Left hindlimb (tissue), 1 donor: ENCODE results near the gene MYOM3.

Experiments used
- DNase-seq: peaks from one replicate; pipeline ENCODE4 v3.0.0-alpha.2; 2018

MYOM3 gene

DNA sequence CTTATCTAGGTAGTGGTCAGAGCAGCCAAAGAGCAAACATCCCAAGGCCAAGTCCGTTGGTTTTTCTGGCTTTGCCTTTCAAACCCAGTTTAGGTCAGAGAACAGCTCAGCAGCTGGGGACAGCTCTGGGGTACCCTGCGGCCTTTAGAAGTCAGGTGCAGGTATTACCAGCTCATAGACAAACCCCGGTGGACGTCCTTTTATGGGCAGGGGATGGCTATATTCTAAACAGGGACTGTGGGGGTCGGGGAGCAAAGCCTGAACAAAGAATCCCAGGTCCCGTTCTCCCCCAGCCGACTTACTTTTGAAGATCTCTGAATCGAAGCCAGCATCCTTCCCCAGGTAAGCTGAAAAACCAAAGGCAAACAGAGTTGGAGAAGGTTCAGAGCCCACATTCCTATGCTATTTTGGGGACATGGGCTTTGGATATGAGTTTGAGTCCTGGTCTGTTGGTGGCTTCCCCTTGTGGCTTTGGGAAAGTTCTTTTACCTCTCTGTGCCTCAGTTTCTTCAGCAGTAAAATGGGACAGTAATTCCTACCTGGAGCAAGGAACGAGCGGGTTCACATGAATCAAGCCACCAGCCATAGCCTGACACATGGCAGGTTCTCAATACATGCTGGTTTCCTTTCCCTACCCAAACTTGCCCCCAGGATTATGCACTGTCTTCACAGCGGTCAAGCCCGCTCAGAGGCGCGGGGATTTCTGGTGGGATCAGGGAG lies 16.6 kb downstream of the MYOM3 start:
- no peak for DNase-seq

DNA sequence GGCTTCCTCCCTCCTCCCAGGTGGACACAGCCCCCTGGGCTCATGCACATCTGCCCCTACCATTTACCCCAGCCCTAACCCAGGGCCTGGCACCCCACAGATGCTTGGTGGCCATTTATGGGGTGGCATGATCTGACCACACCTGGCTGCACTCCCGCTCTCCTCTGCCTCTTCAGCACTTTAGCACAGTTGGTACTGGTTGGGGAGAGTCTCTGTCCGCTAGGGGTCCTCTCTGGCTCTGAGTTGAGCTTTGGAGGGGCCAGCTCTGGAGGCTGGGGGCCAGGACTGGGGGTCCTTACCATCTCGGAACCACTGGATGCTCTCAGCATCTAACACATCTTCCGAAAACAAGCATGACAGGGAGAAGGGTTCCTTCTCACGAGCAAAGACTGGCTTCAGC lies 17.4 kb downstream of the MYOM3 start:
- DNase-seq = no peak

DNA sequence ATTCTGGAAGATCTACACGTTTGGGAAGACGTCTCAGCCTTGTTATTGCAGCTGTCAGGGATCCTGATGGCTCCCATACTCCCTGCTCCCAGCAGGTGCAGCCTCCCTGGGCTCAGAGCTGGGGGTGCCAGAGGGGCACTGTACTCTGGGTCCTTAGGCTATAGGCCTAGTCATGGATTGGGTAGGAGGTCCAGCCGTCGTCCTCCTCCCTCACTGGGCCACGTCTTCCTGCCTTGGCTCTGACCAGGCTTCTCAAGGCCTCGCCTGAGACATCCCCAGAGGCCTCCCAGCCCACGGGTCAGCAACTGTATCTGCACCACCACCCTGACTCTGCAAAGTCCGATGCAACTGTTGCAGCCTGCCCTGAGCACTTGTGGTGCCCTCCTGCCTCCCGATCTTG lies 18.2 kb downstream of the MYOM3 start:
- DNase-seq = no peak

DNA sequence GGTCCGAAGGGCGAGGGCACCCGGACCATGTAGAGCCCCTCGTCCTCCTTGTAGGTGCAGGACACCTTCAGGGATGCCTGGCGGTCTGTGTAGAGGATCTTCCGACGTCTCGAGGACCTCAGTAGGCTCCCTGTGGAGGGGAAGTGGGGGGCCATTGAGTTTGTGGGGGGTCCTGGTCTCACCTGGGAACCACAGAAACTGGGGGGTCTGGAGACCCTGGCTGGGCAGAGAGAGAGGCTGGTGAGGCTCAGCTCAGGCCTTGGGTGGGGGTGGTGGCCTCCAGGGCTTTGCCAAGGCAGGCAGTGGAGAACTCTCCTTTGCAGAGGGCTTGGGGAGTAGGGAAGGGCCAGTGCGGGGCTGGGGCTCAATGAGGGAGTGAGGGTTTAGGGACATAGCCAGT lies 19.0 kb downstream of the MYOM3 start:
- DNase-seq = no peak

DNA sequence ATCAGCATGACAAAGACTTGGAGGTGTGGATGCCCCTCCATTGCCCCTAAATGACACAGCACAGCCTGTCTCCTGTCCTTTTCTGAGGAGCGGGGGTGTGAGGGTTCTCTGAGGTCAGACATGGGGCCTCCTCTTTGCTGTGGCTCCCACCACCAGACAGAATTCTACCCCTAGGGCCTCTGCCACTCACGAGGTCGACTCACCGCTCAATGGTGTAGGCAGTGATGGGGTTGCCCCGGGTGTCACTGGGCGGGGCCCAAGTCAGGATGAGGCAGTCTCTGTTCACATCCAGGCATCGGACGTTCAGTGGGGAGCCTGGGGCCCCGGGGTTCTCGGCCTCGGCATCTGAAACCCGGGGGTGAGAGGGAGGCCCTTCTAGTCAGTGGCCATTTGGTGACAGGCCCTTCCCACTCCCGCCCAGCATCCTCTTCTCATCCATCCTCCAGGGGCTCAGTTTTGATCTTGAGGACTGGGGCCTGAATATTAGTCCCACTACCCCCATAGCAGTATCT lies 19.9 kb downstream of the MYOM3 start:
- DNase-seq = no peak

DNA sequence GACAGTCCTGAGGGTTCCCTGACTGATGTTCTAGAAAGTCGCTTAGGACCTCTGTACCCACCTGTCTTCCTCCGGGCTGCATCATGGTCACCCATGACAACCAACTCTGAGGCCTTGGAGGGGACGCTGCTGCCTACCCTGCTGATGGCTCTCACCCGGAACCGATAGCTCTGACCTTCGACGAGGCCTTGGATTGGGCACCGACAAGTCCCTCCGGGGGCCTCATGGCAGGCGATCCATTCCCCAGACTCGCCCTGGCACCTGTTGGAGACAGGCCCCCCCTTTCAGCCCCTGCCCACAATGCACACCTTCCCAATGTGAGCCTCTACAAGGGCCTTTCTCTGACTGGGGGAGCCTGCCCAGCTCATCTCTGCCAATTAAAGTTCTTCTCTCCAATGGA lies 21.2 kb downstream of the MYOM3 start:
- no peak for DNase-seq

DNA sequence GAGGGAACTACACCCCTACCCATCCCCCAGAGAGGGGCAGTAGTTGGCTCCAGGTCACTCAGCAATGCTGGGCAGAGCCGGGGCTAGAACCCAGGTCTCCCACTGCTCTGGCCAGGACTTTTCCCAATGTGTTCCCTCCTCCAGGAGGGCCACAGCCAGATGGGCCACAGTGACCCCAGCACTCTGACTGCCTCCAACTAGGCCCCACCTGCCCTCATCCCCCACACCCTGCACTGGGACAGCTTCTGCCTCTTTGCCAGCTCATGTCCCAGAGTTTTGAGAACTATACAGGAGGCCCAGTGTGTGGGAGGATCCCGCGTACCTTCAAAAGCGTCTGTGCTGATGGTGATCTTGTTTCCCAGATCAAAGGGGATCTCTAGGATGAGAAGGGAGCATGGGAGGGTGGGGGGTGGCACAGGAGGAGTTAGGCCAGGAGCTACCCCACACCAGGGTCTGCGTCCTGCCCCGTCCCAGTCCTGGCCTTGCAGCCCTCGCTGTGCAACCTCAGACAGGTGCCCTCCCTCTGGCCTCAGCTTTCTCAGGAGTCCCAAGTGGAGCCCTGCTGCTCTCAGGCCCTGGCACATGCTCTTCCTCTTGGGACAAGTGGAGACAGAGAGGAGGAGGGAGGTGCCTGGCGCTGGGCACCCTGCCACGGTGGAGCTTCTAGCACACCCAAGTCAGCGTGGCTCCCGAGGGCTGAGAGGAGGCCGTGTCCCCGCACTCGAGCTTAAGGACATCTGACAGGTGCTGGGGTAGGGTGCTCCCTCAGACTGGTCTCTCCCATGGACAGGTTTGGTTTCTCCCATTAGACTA lies 22.0 kb downstream of the MYOM3 start:
- DNase-seq = no peak

DNA sequence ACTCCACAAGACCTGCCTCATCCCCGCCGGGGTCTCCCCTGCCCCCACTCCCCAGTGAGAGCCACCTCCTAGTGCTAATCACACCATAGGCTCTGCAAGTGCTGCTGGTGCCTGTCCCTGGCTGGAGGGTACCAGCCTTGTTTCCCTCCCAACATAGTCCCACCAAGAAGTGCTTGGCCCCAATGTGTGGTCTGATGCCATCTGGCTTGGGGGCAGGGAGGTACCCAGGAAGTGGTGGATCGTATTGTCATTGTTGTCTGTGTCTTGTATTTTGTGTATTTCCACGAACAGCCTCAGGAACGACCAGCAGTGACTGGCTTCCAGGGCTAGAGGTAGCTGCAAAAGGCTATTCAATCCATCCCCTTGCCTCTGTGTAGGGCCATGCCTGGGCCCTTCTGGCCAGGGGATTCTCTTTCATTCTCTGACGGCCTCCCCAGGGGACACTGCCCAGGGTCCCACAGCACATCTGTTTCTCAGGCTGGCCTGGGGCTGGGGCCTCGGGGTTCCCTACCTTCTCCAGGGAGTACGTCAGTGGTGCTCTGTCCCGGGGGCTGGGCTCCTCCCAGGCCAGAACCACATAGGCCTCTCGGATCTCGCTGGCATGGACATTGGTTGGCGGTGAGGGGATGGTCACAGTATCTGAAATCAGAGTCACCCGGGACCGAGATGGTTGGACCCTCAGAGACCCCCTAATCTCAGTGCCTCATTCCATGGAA lies 22.8 kb downstream of the MYOM3 start:
- no peak for DNase-seq

DNA sequence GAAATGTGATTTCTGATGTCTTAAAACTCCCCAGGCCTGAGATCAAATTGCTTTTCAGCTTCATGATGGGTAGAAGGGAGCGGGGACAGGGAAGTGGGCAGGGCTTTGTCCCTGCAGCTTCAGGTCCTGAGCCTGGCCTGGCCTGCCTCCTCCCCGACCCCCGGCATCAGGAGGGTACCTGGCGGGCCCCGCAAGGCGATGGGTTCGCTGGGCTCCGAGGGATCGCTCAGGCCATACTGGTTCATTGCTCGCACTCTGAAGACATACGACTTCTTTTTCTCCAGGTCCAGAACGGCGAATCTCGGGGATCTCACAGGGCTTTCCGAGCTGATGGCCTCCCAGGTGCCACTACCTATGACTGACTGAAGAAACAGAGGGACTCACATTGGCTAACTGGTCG lies 25.5 kb downstream of the MYOM3 start:
- no peak for DNase-seq

DNA sequence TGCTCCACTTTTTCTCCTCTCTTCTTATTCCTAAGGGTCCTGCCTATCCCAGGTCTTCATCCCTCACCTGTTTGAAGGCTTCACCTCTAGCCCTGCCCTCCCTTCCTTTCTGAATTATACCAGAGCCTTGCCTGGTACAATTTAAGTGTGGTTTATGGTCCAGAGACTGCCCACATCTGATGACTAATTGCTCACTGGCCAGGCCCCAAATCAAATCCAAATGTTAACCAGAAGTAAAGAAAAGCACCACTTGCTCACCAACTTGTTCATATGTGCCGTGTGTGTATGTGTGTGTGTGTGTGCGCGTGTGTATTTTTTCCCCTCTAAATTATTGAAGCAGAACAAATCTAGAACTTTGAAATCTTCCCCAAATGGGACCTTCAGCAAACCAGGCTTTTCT lies 26.4 kb downstream of the MYOM3 start:
- no peak for DNase-seq

DNA sequence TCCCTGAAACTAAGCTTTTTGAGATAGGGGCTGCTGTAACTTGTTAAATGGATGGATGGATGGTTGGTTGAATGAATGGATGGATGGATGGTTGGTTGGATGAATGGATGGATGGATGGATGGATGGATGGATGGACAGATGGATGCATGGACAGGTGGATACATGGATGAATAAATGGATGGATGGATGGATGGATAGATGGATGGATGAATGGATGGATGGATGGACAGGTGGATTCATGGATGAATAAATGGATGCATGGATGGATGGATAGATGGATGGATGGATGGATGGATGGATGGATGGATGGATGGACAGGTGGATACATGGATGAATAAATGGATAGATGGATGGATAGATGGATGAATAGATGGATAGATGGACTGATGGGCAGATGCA lies 26.9 kb downstream of the MYOM3 start:
- DNase-seq = no peak

DNA sequence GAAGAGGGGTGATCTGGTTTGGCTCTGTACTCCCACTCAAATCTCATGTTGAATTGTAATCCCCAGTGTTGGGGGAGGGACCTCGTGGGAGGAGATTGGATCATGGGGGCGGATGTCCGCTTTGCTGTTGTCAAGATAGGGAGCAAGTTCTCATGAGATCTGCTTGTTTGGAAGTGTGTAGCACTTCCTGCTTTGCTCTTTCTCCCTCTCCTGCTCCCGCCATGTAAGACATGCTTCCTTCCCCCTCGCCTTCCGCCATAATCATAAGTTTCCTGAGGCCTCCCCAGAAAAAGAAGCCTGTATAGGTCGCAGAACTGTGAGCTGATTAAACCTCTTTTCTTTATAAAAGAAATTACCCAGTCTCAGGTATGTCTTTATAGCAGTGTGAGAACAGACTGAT lies 27.9 kb downstream of the MYOM3 start:
- DNase-seq = no peak

DNA sequence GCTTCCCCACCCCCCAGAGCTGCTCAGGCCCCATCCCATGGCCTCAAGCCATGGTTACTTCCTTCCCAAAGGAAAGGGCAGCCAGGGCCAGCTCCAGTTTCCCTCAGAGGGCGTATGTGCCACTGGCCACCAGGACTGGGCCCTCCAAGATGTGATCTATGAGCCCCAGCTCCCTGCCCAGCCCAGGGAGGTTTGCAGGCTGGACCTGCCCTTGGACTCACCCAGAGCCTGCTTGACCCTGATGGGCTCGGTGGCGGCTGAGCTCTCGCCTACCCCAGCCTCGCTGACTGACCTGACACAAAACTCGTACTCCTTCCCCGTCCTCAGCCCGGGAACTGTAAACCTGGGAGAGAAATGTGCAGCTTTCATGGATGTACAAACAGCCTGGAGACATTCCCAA lies 29.6 kb downstream of the MYOM3 start:
- DNase-seq = no peak

DNA sequence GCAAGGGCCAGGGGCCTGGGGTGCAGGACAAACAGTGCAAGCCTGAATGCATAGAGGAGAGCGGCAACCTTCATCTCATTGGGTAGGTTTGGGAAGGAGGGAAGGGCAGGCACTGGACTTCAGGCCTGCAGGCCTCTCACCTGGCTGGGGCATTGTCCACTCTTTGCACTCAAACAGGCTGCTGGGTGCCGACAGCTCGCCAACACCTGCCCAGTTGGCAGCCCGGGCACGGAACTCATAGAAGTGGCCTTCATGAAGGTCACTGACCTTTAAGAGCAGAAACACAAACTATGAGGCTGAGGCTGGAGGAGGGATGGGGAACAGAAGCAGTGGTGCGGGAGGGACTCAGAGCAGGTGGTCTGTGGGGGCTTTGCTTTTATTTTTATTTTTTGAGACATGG lies 30.7 kb downstream of the MYOM3 start:
- DNase-seq = no peak

DNA sequence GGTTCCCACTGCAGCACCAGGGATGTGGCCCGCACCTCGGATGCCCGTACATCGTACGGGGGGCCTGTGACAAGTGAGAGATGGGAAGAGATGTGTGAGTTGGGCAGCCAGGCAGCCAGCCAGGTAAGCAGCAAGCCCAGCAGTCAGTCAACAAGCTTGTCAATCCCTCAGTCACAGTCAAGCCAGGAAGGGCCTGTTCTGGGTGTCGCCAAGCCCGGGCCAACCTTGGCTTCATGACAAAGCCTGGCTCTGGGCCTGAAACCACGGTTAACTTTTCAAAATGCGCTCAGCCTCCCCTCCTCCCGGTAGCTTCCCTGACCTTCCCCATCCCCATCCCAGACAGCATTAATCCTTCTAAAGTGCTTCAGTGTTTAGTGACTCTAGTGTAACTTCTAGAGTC lies 31.8 kb downstream of the MYOM3 start:
- DNase-seq = no peak

DNA sequence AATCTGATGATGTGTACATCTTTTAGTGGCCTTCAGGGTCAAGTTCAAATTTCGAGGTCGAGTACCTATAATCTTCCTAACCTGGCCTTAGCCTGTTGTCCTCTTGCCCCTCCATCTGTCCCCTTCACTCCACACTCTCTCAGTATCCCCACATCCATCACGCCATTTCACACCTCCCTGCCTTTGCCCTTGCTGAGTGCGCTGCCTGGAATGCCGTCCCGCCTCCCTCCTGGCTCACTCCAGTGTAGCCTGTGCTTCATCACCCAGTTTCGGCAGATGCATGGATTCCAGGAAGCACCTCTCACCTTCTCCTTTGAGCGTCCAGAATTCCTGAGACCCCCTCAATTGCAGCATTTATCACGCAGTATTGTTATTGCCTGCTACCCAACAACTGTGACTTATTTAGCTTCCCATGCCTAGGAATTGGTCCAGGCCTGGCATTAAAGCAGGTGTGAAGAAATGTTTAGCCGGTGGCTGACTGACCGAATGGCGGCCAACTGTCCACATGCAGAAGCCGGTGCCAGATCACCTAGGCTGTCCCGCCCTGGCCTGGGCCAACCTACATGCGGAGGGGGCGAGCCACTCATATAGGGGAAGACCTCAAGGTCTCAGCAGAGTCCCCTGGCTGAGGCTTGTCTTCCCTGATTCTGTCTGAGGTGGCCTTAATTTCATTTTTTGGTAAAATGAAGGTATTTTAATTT lies 34.5 kb downstream of the MYOM3 start:
- DNase-seq = no peak

DNA sequence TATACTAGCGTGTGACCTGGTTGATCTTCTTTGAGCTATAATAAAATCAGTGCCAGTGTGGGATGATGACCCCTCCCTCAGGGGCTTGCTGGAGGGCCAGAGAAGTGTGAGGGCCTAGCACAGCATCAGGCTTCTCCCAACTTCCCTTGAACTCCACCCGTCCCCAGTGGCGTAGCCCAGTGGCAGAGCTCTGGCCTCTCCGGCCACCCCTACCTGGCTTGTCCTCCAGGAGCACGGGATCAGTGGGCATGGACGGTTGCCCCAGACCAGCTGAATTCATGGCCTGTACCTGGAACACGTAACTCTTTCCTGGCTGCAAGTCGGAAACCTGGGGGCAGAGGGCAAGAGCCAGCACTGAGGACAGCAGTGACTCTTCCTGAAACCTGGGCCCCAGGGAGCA lies 36.0 kb downstream of the MYOM3 start:
- no peak for DNase-seq

DNA sequence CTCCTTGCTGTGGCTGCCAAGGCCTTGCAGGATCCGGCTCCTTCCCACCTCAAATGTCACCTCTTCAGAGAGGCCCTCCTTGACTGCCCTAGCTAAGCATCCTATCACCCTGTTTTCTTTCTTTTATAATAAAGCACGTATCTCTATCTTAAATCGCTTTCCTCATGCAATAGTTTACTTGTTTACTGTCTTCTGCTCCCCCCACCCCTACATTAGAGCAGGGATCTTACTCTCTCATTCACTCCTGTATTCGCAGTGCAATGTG lies 36.4 kb downstream of the MYOM3 start:
- DNase-seq = no peak

DNA sequence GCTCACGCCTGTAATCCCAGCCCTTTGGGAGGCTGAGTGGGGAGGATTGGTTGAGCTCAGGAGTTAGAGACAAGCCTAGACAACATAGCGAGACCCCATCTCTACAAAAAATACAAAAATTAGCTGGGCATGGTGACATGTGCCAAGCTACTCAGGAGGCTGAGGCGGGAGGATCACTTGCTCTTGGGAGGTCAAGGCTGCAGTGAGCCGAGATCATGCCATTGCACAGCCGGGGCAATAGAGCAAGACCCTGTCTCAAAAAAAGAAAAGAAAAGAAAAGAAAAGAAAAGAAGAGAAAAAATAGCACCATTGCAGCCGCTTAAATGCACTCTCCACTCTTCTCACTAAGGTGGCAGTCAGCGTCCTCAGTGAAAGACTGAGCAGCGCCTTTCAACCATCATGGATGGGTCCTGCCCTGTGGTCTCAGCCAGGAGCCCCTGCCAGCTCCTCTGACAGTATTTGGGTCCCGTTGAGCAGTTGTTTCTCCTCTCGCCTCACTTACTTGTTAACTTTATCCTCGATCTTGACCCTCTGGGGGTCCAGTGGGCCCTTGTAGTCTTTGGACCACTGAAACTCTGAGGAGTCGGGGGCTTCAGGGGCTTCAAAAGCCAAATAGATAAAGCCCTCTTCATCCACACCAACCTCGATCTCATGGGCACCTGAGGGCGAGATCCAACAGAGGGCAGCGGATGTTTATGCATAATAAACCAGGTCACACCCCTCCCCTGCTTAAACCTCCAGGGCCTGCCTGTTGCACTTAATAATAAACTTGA lies 36.9 kb downstream of the MYOM3 start:
- no peak for DNase-seq

DNA sequence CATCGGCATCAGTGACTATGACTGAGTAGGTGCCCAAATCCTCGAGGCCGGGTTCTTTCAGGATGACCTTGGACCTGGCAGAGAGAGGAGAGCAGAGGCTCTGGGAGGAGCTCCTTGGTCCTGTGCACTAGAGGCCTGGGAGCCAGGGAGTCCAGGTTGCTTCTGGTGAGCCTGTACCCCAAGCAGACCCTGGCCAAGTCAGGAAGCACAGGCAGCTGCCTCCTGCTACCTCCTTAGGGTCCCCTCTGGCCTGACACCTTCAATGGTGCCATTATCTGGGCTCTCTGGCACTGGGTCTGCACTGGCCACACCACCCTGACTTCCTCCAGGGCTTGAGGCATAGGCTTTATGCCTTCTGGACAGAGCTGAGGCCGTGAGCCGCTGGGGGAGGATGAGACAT lies 37.7 kb downstream of the MYOM3 start:
- no peak for DNase-seq

DNA sequence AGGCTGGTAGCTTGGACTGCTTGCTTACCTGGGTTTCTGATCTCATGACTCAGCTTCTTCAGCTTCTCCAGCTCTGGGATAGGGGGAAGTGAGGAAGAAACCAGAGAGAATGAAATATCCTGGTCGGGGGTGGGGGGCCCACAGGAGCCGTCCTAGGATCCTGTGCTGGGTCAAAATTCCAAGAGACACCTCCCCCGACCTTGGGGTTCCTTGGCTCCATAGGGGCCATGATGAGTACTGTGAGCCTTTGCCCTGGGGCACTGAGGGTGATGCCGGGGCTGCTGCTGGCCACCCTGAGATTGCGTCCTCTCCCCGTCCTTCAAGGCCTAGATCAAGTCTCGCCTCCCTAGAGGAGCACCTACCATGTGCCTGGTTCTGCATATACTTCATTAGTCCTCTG lies 40.0 kb downstream of the MYOM3 start:
- DNase-seq = no peak

DNA sequence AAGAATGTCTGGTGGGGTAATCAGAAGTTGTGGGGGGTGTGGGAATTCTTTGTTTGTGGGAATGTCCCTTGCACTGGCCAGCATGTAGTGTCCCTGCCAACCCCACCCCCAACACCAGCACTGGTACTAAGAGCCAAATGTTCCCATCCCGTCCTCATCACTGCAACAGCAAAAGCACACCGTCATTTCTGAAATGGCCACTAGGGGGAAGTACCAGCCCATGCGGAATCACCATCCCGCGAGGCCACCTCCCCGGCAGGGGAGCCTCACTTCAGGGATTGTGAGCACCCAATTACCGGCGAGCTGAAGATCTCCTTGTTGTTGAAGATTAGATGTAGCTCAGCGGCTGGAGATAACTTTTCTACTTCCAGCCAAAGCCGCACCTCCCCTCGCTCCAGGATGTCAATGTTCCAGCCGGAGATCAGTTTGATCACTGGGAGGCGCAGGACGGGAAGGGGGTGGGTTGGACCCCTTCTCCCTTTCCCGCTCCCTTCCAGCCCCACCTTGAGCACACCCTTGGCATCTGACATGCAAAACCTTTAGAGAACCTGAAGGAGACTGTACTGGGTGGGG lies 41.0 kb downstream of the MYOM3 start:
- DNase-seq = peak; percentile 67
